SK-N-SH treated with all-trans-retinoic acid at 6 μM for 48 hours (cell line): ENCODE results near the gene ZNF69.

ENCODE experiments used
- ZFP3 ChIP-seq: fragments of 250-450 bp; sonication (Bioruptor Pico); IDR thresholded peaks from 2 replicates; pipeline ENCODE4 v1.5.0; 2020; ENCODE audit warnings: mild to moderate bottlenecking, moderate library complexity
- ZFP30 ChIP-seq: fragments of 450-650 bp; formaldehyde crosslinking; IDR thresholded peaks from 2 replicates; pipeline ENCODE4 v1.5.0; 2022; ENCODE audit warnings: mild to moderate bottlenecking, moderate library complexity
- ZNF565 ChIP-seq: fragments of 450-650 bp; formaldehyde crosslinking; conservative IDR thresholded peaks from 2 replicates; pipeline ENCODE4 v1.5.0; 2020; ENCODE audit warnings: low read depth, mild to moderate bottlenecking, moderate library complexity
- TF ChIP-seq, protein P1 (sequence below): fragments of 250-450 bp; sonication (Bioruptor Pico); IDR thresholded peaks from 2 replicates; pipeline ENCODE4 v1.5.0; 2020; ENCODE audit warnings: mild to moderate bottlenecking, moderate library complexity
- TF ChIP-seq, protein P2 (sequence below): fragments of 250-450 bp; sonication (Bioruptor Pico); IDR thresholded peaks from 2 replicates; pipeline ENCODE4 v1.8.0; 2020; ENCODE audit warnings: mild to moderate bottlenecking, moderate library complexity, borderline replicate concordance

DNA sequence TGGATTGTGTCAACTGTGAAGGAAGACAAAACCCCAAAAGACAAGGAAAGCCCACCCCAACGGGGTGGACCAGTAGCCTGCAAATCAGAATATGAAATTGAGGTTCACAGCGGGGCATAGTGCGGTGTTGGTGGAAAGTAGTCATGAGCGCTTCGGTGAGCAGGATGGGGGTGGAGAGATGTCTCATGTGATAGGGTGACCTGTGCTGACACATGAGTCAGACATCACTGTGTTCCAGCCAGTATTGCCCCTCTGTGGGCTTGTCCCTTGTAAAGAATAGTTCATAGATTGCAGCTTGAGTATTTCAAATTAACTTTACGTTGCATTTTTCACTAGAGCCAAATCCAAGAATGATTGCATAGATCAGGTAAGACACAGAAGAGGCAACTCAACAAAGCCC is 7.3 kb downstream of the ZNF69 start:
- TF ChIP-seq ZFP30 (CRISPR knock-in tag) (no peak), ZNF565 (no peak), ZFP3 (no peak)
- TF ChIP-seq, protein P1, sequence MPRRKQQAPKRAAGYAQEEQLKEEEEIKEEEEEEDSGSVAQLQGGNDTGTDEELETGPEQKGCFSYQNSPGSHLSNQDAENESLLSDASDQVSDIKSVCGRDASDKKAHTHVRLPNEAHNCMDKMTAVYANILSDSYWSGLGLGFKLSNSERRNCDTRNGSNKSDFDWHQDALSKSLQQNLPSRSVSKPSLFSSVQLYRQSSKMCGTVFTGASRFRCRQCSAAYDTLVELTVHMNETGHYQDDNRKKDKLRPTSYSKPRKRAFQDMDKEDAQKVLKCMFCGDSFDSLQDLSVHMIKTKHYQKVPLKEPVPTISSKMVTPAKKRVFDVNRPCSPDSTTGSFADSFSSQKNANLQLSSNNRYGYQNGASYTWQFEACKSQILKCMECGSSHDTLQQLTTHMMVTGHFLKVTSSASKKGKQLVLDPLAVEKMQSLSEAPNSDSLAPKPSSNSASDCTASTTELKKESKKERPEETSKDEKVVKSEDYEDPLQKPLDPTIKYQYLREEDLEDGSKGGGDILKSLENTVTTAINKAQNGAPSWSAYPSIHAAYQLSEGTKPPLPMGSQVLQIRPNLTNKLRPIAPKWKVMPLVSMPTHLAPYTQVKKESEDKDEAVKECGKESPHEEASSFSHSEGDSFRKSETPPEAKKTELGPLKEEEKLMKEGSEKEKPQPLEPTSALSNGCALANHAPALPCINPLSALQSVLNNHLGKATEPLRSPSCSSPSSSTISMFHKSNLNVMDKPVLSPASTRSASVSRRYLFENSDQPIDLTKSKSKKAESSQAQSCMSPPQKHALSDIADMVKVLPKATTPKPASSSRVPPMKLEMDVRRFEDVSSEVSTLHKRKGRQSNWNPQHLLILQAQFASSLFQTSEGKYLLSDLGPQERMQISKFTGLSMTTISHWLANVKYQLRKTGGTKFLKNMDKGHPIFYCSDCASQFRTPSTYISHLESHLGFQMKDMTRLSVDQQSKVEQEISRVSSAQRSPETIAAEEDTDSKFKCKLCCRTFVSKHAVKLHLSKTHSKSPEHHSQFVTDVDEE, result no peak
- TF ChIP-seq, protein P2, sequence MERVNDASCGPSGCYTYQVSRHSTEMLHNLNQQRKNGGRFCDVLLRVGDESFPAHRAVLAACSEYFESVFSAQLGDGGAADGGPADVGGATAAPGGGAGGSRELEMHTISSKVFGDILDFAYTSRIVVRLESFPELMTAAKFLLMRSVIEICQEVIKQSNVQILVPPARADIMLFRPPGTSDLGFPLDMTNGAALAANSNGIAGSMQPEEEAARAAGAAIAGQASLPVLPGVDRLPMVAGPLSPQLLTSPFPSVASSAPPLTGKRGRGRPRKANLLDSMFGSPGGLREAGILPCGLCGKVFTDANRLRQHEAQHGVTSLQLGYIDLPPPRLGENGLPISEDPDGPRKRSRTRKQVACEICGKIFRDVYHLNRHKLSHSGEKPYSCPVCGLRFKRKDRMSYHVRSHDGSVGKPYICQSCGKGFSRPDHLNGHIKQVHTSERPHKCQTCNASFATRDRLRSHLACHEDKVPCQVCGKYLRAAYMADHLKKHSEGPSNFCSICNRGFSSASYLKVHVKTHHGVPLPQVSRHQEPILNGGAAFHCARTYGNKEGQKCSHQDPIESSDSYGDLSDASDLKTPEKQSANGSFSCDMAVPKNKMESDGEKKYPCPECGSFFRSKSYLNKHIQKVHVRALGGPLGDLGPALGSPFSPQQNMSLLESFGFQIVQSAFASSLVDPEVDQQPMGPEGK (CRISPR knock-in tag), result no peak
